HG03025 (cell line): Measurements from ENCODE around the gene PPARA.
"Not testable (repeated sequence)": the region's sequence is repeated elsewhere in the genome, so short reads cannot be mapped to it uniquely, and the experiment has no call there.

Source experiments
- ATAC-seq: cut with Tn5 transposase; IDR thresholded peaks from one replicate; pipeline ENCODE4 v1.9.1; 2021; ENCODE audit warnings: mild to moderate bottlenecking, moderate library complexity; ENCODE audit not compliant: unreplicated experiment, low FRiP score

The PPARA gene

DNA sequence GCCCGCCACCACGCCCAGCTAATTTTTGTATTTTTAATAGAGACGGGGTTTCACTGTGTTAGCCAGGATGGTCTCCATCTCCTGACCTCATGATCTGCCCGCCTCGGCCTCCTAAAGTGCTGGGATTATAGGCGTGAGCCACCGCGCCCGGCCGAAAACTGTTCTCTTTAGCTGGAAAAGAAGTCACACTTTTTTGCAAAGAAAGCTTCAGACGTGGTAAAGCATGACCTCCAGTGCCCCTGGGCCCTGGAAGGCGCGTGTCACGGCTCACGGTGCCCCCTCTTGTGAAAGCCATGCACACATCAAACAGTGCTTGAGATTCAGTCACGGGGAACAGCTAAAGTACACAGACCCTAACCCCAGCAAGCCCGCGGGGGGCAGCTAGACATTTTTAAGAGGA lies 48.5 kb downstream of the PPARA start:
- ATAC-seq = not testable (repeated sequence)

DNA sequence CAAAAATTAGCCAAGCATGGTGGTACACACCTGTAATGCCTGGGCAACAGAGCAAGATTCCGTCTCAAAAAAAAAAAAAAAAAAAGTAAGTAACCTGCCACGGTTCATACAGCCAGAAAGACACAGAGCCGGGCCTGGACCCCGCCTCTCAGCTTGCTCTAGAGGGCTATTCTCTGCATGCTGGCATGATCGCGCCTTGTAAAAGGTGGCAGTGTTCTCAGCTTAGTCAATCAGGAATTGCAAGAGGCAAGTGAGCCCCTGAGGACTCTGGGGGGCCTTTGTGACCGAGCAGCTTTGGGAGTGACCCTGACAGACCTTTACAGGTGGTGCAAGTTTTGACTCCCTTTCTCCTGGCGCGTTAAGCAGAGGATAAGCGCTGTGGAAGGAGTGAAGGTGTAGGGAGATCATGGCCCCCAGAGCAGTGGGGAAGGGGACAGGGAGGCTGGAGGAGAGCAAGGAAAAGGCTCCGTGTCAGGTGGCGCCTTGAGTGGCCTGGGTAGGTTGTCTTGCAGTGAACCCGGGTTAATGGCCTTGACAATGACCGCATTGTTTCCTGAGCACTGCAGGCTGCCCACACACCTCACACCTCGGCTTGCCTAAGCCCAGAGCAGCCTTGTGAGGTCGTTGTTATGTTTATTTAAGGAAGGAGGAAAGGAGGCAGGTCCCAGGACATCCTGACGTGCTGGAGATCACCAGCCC lies 50.9 kb downstream of the PPARA start:
- ATAC-seq = no peak

- no peak for ATAC-seq
Measured at GRCh38 chr22:46202897-46203600, 52.7 kb downstream of the PPARA start.

- ATAC-seq = no peak
Measured at GRCh38 chr22:46203601-46203980, 53.3 kb downstream of the PPARA start.

GRCh38 chr22:46209262-46209661 lies 58.9 kb downstream of the PPARA start:
- no peak for ATAC-seq

- no peak for ATAC-seq
Measured at GRCh38 chr22:46212195-46212594, 61.9 kb downstream of the PPARA start.

GRCh38 chr22:46213052-46213451 lies 62.7 kb downstream of the PPARA start:
- ATAC-seq = no peak

- ATAC-seq = no peak
Measured at GRCh38 chr22:46214149-46214548, 63.8 kb downstream of the PPARA start.

DNA sequence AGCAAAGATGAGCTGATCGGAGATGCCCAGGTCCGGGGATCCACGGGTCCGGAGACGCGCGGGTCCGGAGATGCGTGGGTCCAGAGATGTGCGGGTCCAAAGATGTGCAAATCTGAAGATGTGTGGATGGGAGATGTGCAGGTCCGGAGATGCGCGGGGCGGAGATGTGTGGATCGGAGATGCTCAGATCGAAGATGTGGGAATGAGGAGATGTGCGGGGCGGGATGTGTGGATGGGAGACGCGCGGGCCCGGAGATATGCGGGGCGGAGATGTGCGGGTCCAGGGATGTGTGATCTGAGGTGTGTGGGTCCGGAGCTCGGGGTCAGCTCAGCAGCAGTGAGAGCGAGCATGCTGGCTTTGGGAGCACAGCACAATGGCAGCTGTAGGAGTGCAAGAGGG lies 64.3 kb downstream of the PPARA start:
- ATAC-seq = no peak

GRCh38 chr22:46219636-46220035 lies 69.3 kb downstream of the PPARA start:
- no peak for ATAC-seq

GRCh38 chr22:46220921-46221320 lies 70.6 kb downstream of the PPARA start:
- no peak for ATAC-seq

- ATAC-seq = no peak
Measured at GRCh38 chr22:46224044-46224897, 73.9 kb downstream of the PPARA start.

GRCh38 chr22:46224898-46225290 lies 74.6 kb downstream of the PPARA start:
- no peak for ATAC-seq

DNA sequence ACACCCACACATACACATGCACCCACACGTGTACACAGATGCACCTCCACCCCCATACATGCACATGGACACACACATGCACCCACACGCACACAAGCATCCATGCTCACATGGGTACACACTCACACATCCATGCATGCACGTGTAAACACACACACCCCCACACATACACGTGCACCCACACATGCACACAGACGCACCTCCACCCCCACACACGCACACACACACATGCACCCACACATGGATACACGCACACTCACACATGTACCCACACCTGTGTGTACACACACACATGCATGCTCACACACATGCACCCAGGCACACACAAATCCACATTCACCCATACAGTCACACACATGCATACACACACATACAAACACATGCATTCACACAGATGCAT lies 75.3 kb downstream of the PPARA start:
- ATAC-seq = no peak

- no peak for ATAC-seq
Measured at GRCh38 chr22:46226577-46226976, 76.3 kb downstream of the PPARA start.

DNA sequence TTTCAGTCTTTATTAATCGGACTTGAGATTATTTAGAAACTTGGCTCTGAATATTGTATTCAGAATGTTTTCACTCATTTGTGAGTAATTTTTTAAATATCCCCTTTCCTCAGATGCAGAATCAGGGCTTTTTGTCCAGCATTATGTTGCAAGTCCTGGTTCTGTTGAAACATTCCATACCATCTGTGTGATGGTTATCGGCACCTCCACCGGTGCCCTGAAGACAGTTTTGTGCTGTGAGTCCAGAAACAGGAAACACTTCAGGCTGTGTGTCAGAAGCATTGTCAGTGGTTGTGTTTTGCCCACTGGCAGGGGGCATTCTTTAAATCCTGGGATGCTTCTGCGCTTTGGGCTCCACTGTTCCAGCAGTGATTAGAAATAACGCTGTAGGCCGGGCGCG lies 79.4 kb downstream of the PPARA start:
- ATAC-seq = no peak

DNA sequence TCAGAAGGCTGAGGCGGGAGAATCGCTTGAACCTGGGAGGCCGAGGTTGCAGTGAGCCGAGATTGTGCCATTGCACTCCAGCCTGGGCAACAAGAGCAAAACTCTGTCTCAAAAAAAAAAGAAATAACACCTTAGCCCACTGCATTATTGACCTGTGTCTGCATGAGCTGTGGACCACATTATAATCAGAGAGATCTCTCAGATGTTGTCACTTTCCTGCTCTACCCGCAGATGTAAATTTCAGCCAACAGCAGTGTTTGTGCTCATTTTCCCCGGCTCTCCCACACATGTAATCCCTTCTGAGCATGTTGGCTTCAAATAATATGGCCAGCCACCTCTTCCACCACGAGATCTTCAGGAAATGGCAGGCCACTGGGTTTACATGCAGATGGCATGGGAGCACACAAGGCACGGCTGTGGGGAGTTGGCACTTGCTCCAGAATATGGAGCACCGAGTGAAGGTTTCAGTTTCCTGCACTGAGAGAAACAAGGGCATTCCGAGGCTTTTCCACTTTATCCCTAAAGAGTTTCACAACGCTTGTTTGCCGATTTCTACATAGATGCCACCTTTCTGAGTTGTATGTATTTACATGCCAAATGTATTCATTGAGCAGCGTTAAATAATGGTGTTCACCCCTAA lies 80.1 kb downstream of the PPARA start:
- ATAC-seq = no peak

- ATAC-seq = no peak
Measured at GRCh38 chr22:46233231-46233630, 82.9 kb downstream of the PPARA start.

GRCh38 chr22:46234969-46235368 lies 84.6 kb downstream of the PPARA start:
- no peak for ATAC-seq

GRCh38 chr22:46237453-46238124 lies 87.3 kb downstream of the PPARA start:
- no peak for ATAC-seq
